DMS53 treated with DMSO at 0.1 percent for 48 hours (cell line): Measurements from ENCODE around the gene HFM1.
"Not testable (repeated sequence)": the region's sequence is repeated elsewhere in the genome, so short reads cannot be mapped to it uniquely, and the experiment has no call there.

Experiments used
- DNase-seq: peaks from one replicate; lab custom pipeline; 2025; ENCODE audit not compliant: unreplicated experiment; lab: John Stamatoyannopoulos, UW

Gene HFM1

GRCh38 chr1:91349524-91349923 lies 55.1 kb downstream of the HFM1 start:
- DNase-seq, result no peak

- no peak for DNase-seq
These were observed 57.8 kb downstream of the HFM1 start for GRCh38 chr1:91346824-91347223.

GRCh38 chr1:91345395-91346005 lies 59.1 kb downstream of the HFM1 start:
- DNase-seq, result no peak

- no peak for DNase-seq
These were observed 66.1 kb downstream of the HFM1 start for GRCh38 chr1:91338501-91338900.

- peak; percentile 36 for DNase-seq
These were observed 69.0 kb downstream of the HFM1 start for GRCh38 chr1:91335603-91336002.

GRCh38 chr1:91334856-91335255 lies 69.8 kb downstream of the HFM1 start:
- no peak for DNase-seq

- no peak for DNase-seq
These were observed 79.2 kb downstream of the HFM1 start for GRCh38 chr1:91325456-91325855.

GRCh38 chr1:91314643-91315042 lies 90.0 kb downstream of the HFM1 start:
- no peak for DNase-seq

- no peak for DNase-seq
These were observed 93.0 kb downstream of the HFM1 start for GRCh38 chr1:91311672-91312071.

- DNase-seq, result no peak
These were observed 96.1 kb downstream of the HFM1 start for GRCh38 chr1:91308544-91308943.

GRCh38 chr1:91307784-91308409 lies 96.7 kb downstream of the HFM1 start:
- no peak for DNase-seq

- DNase-seq, result no peak
These were observed 101.5 kb downstream of the HFM1 start for GRCh38 chr1:91303165-91303564.

- DNase-seq, result not testable (repeated sequence)
These were observed 115.6 kb downstream of the HFM1 start for GRCh38 chr1:91288843-91289553.

- DNase-seq, result peak; percentile 5
These were observed 117.7 kb downstream of the HFM1 start for GRCh38 chr1:91286962-91287317.

- DNase-seq, result not testable (repeated sequence)
These were observed 118.2 kb downstream of the HFM1 start for GRCh38 chr1:91286259-91286961.

GRCh38 chr1:91283421-91283726 lies 121.3 kb downstream of the HFM1 start:
- no peak for DNase-seq

GRCh38 chr1:91282695-91283420 lies 121.8 kb downstream of the HFM1 start:
- DNase-seq, result peak; percentile 77

- no peak for DNase-seq
These were observed 122.9 kb downstream of the HFM1 start for GRCh38 chr1:91281782-91282181.

GRCh38 chr1:91278754-91279153 lies 125.9 kb downstream of the HFM1 start:
- DNase-seq, result peak; percentile 50

- peak; percentile 36 for DNase-seq
These were observed 130.8 kb downstream of the HFM1 start for GRCh38 chr1:91273875-91274274.

GRCh38 chr1:91261655-91262054 lies 143.0 kb downstream of the HFM1 start:
- DNase-seq, result no peak
